Measurements from ENCODE around the gene ARHGAP26. TPM values are rescaled to one million over a fixed set of nuclear protein-coding genes. Genes with fewer than 3 reads are reported as not detected.

Gene ARHGAP26
- total and polyA plus RNA-seq, 5 donors from 2014 or later = 2.8 to 40.5 (median 5.4) TPM

DNA sequence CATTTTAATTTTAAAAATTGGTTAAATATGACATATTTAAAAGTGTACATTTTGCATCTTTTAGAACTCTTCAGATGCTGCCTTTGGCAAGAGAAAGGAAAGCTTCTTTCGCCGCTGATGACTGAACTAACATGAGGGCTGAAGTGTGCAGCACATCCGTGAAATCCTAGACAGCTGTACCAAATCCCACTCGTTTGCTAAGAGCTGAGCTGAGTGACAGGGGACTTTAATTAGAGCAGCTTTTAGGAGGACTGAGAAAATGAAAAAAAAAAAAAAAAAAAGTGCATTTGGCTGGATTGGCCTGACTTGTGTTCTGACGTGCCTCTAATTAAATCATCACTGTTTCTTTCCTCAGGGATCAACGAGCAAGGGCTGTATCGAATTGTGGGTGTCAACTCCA, 271.3 kb downstream of the ARHGAP26 start:
- Histone ChIP-seq H3K36me3 (ENCODE audit: control insufficient read depth, insufficient read depth, low read length) (peaks cover 6% of the 10 kb centered on the region), H3K4me3 (ENCODE audit: low read depth, low read length) (no peak overlapping the region), H3K4me1 (ENCODE audit: control insufficient read depth, insufficient read depth, low read length, poor library complexity, severe bottlenecking) (no peaks in the 10 kb centered on the region), H3K27me3 (ENCODE audit: control insufficient read depth, insufficient read depth, low read length) (no peaks in the 10 kb centered on the region), H3K27ac (ENCODE audit: insufficient read depth, low read length, poor library complexity, severe bottlenecking) (no peak overlapping the region), H3K9me3 (ENCODE audit: control insufficient read depth in 2 of 2, low read length in 2 of 2) (no peaks in the 10 kb centered on the region)
- DNase-seq (no peak), ATAC-seq (ENCODE audit: low read depth in 2 of 2) (no peak)
- Mint-ChIP-seq H3K9me3 (peaks cover 0 to under 1% (median 0%) of the 10 kb centered on the region in 7 donors), H3K4me1 (peaks cover 0 to 5% (median 3%) of the 10 kb centered on the region in 4 donors), H3K4me3 (no peak overlapping the region), H3K27ac (no peak overlapping the region), H3K36me3 (peaks cover 51% of the 10 kb centered on the region), H3K27me3 (no peaks in the 10 kb centered on the region)

DNA sequence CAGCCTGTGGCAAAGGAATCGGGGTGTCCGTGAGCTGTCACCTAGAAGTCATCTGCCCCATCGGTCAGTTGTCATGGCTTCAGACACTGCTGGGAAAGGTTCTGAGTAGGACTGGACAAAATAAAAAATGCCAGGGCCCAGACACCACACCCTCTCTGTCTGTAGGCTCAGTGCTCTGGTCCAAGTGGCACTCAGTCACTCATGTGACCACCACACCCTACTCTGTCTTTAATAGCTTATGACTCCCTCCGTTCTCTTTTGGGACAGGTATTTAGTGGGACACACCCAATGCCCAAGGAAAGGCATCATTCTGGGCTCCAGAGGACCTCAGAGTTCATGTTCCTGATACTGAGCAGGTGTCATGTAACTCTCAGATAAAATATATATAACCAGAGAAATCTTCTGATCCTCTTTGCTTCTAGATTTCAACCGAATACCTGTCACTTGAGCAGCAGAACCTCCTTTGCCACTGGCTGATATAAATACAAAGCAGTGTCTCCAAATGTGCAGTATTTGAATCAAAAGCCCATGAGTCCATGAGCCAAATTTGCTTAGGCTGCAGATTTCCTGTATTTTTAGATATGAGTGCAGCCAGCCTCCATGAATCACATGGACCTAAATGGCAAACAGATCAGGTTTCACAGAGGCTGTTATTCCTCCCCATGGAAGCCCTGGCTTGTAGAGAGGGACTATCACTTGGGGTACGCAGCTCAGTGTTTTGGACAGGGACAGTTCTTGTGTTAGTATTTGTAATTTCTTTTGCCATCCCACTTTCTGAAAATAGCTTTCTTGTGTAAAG, 272.0 kb downstream of the ARHGAP26 start:
- H3K27ac ChIP-seq (ENCODE audit: insufficient read depth, low read length, poor library complexity, severe bottlenecking) = no peak overlapping the region
- H3K27ac Mint-ChIP-seq = no peak overlapping the region

GRCh38 chr5:143044265-143044664, 274.1 kb downstream of the ARHGAP26 start:
- Histone ChIP-seq H3K36me3 (ENCODE audit: control insufficient read depth, insufficient read depth, low read length) (peaks cover 6% of the 10 kb centered on the region), H3K4me1 (ENCODE audit: control insufficient read depth, insufficient read depth, low read length, poor library complexity, severe bottlenecking) (no peaks in the 10 kb centered on the region), H3K27me3 (ENCODE audit: control insufficient read depth, insufficient read depth, low read length) (no peaks in the 10 kb centered on the region), H3K9me3 (ENCODE audit: control insufficient read depth in 2 of 2, low read length in 2 of 2) (no peaks in the 10 kb centered on the region), H3K4me3 (ENCODE audit: low read depth, low read length) (no peak overlapping the region), H3K27ac (ENCODE audit: insufficient read depth, low read length, poor library complexity, severe bottlenecking) (no peak overlapping the region)
- Mint-ChIP-seq H3K27me3 (no peaks in the 10 kb centered on the region), H3K9me3 (peaks cover 0 to 1% (median 0%) of the 10 kb centered on the region in 7 donors), H3K4me1 (peaks cover 0 to 5% (median 0%) of the 10 kb centered on the region in 4 donors), H3K27ac (no peak overlapping the region), H3K36me3 (peaks cover 48% of the 10 kb centered on the region), H3K4me3 (no peak overlapping the region)
- DNase-seq (no peak), ATAC-seq (ENCODE audit: low read depth in 2 of 2) (no peak)

More for the DNA sequence above, 272.0 kb downstream of the ARHGAP26 start:
- Histone ChIP-seq H3K27me3 (ENCODE audit: control insufficient read depth, insufficient read depth, low read length) (no peaks in the 10 kb centered on the region), H3K4me1 (ENCODE audit: control insufficient read depth, insufficient read depth, low read length, poor library complexity, severe bottlenecking) (no peaks in the 10 kb centered on the region), H3K4me3 (ENCODE audit: low read depth, low read length) (no peak overlapping the region), H3K36me3 (ENCODE audit: control insufficient read depth, insufficient read depth, low read length) (peaks cover 6% of the 10 kb centered on the region), H3K9me3 (ENCODE audit: control insufficient read depth in 2 of 2, low read length in 2 of 2) (no peaks in the 10 kb centered on the region)
- no peak for DNase-seq
- Mint-ChIP-seq H3K9me3 (no peaks in the 10 kb centered on the region), H3K27me3 (no peaks in the 10 kb centered on the region), H3K4me1 (peaks cover 0 to 5% (median 2%) of the 10 kb centered on the region in 4 donors), H3K4me3 (no peak overlapping the region), H3K36me3 (peaks cover 51% of the 10 kb centered on the region)
- no peak for ATAC-seq (ENCODE audit: low read depth in 2 of 2)

DNA sequence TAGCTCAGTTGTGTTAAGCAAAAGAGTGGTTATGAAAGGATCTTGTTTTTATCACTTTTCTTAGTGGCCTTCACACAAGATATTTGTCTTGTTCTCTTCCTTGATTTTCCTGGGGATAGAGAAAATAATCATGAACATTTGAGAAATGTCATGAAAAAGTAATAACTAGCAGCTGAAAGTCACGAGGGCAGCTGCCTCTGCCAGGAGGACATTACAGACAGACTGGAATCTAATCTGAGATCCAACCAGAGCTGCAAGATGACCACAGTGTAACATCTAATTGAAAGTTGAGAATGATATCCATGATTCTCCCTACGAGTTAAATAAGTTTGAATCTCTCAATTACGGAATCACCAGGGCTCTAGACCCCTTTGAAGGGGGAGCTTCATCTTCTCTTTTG, 274.9 kb downstream of the ARHGAP26 start:
- no peak for ATAC-seq (ENCODE audit: low read depth in 2 of 2)
- H3K4me1 Mint-ChIP-seq = no peaks in the 10 kb centered on the region
- peaks cover 43% of the 10 kb centered on the region for H3K36me3 Mint-ChIP-seq
- no peak for DNase-seq
- no peak overlapping the region for H3K27ac ChIP-seq (ENCODE audit: insufficient read depth, low read length, poor library complexity, severe bottlenecking)
- peaks cover 0 to 1% (median 0%) of the 10 kb centered on the region in 7 donors for H3K9me3 Mint-ChIP-seq
- no peaks in the 10 kb centered on the region for H3K4me1 ChIP-seq (ENCODE audit: control insufficient read depth, insufficient read depth, low read length, poor library complexity, severe bottlenecking)
- peaks cover 6% of the 10 kb centered on the region for H3K36me3 ChIP-seq (ENCODE audit: control insufficient read depth, insufficient read depth, low read length)
- H3K27me3 ChIP-seq (ENCODE audit: control insufficient read depth, insufficient read depth, low read length) = no peaks in the 10 kb centered on the region
- no peaks in the 10 kb centered on the region for H3K27me3 Mint-ChIP-seq
- H3K4me3 Mint-ChIP-seq = no peak overlapping the region
- no peaks in the 10 kb centered on the region for H3K9me3 ChIP-seq (ENCODE audit: control insufficient read depth in 2 of 2, low read length in 2 of 2)
- no peak overlapping the region for H3K4me3 ChIP-seq (ENCODE audit: low read depth, low read length)
- no peak overlapping the region for H3K27ac Mint-ChIP-seq

DNA sequence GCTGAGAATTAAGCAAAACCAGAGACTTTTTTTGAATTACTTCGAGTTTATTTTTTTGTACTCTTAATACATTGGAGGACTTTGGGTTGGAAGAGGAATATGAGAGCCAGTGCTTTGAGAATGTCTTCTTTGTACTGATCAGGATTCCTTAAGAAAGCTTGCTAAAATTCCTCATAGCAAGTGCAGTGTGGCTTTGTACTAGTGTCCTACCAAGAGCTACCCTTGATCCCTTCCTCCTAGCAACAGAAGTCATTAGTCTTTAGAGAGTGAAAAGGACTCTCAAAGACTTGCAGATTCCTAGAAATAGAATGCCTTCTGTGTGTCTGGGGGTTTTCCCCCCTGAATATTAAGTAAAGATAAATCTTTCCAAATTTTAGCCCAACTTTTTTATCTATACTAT, 276.1 kb downstream of the ARHGAP26 start:
- no peaks in the 10 kb centered on the region for H3K27me3 ChIP-seq (ENCODE audit: control insufficient read depth, insufficient read depth, low read length)
- no peak overlapping the region for H3K4me3 ChIP-seq (ENCODE audit: low read depth, low read length)
- H3K36me3 ChIP-seq (ENCODE audit: control insufficient read depth, insufficient read depth, low read length) = peaks cover 6% of the 10 kb centered on the region
- Mint-ChIP-seq H3K4me3 (no peak overlapping the region), H3K27ac (no peak overlapping the region), H3K9me3 (peaks cover 0 to 1% (median 0%) of the 10 kb centered on the region in 7 donors), H3K4me1 (peaks cover 0 to 6% (median 0%) of the 10 kb centered on the region in 4 donors), H3K27me3 (no peaks in the 10 kb centered on the region), H3K36me3 (peaks cover 39% of the 10 kb centered on the region)
- H3K9me3 ChIP-seq (ENCODE audit: control insufficient read depth in 2 of 2, low read length in 2 of 2) = no peaks in the 10 kb centered on the region
- no peaks in the 10 kb centered on the region for H3K4me1 ChIP-seq (ENCODE audit: control insufficient read depth, insufficient read depth, low read length, poor library complexity, severe bottlenecking)
- DNase-seq = no peak
- no peak for ATAC-seq (ENCODE audit: low read depth in 2 of 2)
- no peak overlapping the region for H3K27ac ChIP-seq (ENCODE audit: insufficient read depth, low read length, poor library complexity, severe bottlenecking)

GRCh38 chr5:143047091-143047490, 276.9 kb downstream of the ARHGAP26 start:
- Mint-ChIP-seq H3K27me3 (no peaks in the 10 kb centered on the region), H3K4me1 (peaks cover 0 to 6% (median 0%) of the 10 kb centered on the region in 4 donors), H3K9me3 (peaks cover 0 to 1% (median 0%) of the 10 kb centered on the region in 7 donors), H3K36me3 (peaks cover 37% of the 10 kb centered on the region), H3K4me3 (no peak overlapping the region), H3K27ac (no peak overlapping the region)
- ATAC-seq (ENCODE audit: low read depth in 2 of 2) (no peak), DNase-seq (no peak)
- H3K36me3 ChIP-seq (ENCODE audit: control insufficient read depth, insufficient read depth, low read length) = peaks cover 3% of the 10 kb centered on the region
- H3K27me3 ChIP-seq (ENCODE audit: control insufficient read depth, insufficient read depth, low read length) = no peaks in the 10 kb centered on the region
- no peak overlapping the region for H3K27ac ChIP-seq (ENCODE audit: insufficient read depth, low read length, poor library complexity, severe bottlenecking)
- no peaks in the 10 kb centered on the region for H3K9me3 ChIP-seq (ENCODE audit: control insufficient read depth in 2 of 2, low read length in 2 of 2)
- H3K4me1 ChIP-seq (ENCODE audit: control insufficient read depth, insufficient read depth, low read length, poor library complexity, severe bottlenecking) = no peaks in the 10 kb centered on the region
- no peak overlapping the region for H3K4me3 ChIP-seq (ENCODE audit: low read depth, low read length)

- no peaks in the 10 kb centered on the region for H3K9me3 ChIP-seq (ENCODE audit: control insufficient read depth in 2 of 2, low read length in 2 of 2)
- no peak for ATAC-seq (ENCODE audit: low read depth in 2 of 2)
- Mint-ChIP-seq H3K27me3 (no peaks in the 10 kb centered on the region), H3K36me3 (peaks cover 19% of the 10 kb centered on the region), H3K4me3 (no peak overlapping the region), H3K27ac (no peak overlapping the region), H3K9me3 (peaks cover 0 to 1% (median 0%) of the 10 kb centered on the region in 7 donors), H3K4me1 (peaks cover 4 to 19% (median 17%) of the 10 kb centered on the region in 4 donors)
- H3K36me3 ChIP-seq (ENCODE audit: control insufficient read depth, insufficient read depth, low read length) = peaks cover 3% of the 10 kb centered on the region
- H3K4me1 ChIP-seq (ENCODE audit: control insufficient read depth, insufficient read depth, low read length, poor library complexity, severe bottlenecking) = peaks cover 8% of the 10 kb centered on the region
- H3K27ac ChIP-seq (ENCODE audit: insufficient read depth, low read length, poor library complexity, severe bottlenecking) = no peak overlapping the region
- H3K4me3 ChIP-seq (ENCODE audit: low read depth, low read length) = no peak overlapping the region
- H3K27me3 ChIP-seq (ENCODE audit: control insufficient read depth, insufficient read depth, low read length) = no peaks in the 10 kb centered on the region
- no peak for DNase-seq
Observed at GRCh38 chr5:143050183-143050582, 280.0 kb downstream of the ARHGAP26 start.
